Naive thymus-derived CD8-positive, alpha-beta T cell (primary cell): ENCODE measurements around the gene CD44. TPM values are rescaled to one million over a fixed set of nuclear protein-coding genes. Genes with fewer than 3 reads are reported as not detected.
A peak's percentile ranks its signal among the peaks of the same experiment; 100 is the strongest.

Experiments
- ATAC-seq, 2 donors: fragments of 150-1000 bp; cut with Tn5 transposase in 1 of 2; sonication (Bioruptor Pico), chemical (Tn5 transposase) in 1 of 2; 1 replicate in 1 of 2; 2 replicates in 1 of 2; pipeline ENCODE4 v1.10.0; 2021; ENCODE audit warnings: mild to moderate bottlenecking in 2 of 2, moderate library complexity in 2 of 2
- POLR2A ChIA-PET: fragments of 350-600 bp; sonication (Branson Sonifier 250); formaldehyde crosslinking; loops from one replicate; lab custom pipeline; 2021; ENCODE audit warnings: antibody characterized with exemption; lab: Charles Lee
- DNase-seq, 10 donors: peaks; one replicate each; pipeline versions ENCODE4 v3.0.0 to v3.0.0-alpha.2; 2020 to 2022
- H3K27ac Mint-ChIP-seq, 10 donors: one replicate each; pipeline ENCODE4 v1.8.0; 2020 to 2022; ENCODE audit warnings: mild to moderate bottlenecking in 10 of 10, mixed read lengths in 10 of 10, moderate library complexity in 4 of 10, inconsistent platforms in 1 of 10
- H3K27me3 Mint-ChIP-seq, 5 donors: one replicate each; pipeline ENCODE4 v1.8.0; 2021 to 2022; ENCODE audit warnings: mixed read lengths in 5 of 5
- H3K36me3 Mint-ChIP-seq, 3 donors: one replicate each; pipeline ENCODE4 v1.8.0; 2020 to 2022; ENCODE audit warnings: mixed read lengths in 3 of 3, mild to moderate bottlenecking in 2 of 3, inconsistent platforms in 1 of 3
- H3K4me1 Mint-ChIP-seq, 4 donors: one replicate each; pipeline ENCODE4 v1.8.0; 2021 to 2022; ENCODE audit warnings: mixed read lengths in 4 of 4
- H3K4me3 Mint-ChIP-seq, 10 donors: one replicate each; pipeline ENCODE4 v1.8.0; 2020 to 2022; ENCODE audit warnings: mild to moderate bottlenecking in 10 of 10, mixed read lengths in 10 of 10, moderate library complexity in 6 of 10, inconsistent platforms in 1 of 10
- H3K9me3 Mint-ChIP-seq, 9 donors: one replicate each; pipeline ENCODE4 v1.8.0; 2020 to 2022; ENCODE audit warnings: mixed read lengths in 9 of 9, mild to moderate bottlenecking in 3 of 9, inconsistent platforms in 1 of 9, moderate library complexity in 1 of 9
- polyA plus RNA-seq, 3 donors: library from polyadenylated mRNA; unstranded; fragments of 300-500 nt; fragmentation: Illumina TruSeq; gene quantifications; one replicate each; pipeline ENCODE4 v1.2.3, GENCODE V29; 2021
- total RNA-seq, 8 experiments: library from RNA in 2 of 8; stranded (reverse) in 2 of 8; gene quantifications; one replicate each; pipeline ENCODE4 v1.2.3 and lab custom pipeline; 2021 to 2026

The CD44 gene
- total and polyA plus RNA-seq, 5 experiments from 2014 or later: 291 to 703 (median 291) TPM

- peak overlapping the region; percentile 3 to 77 (median 61) for H3K27ac Mint-ChIP-seq
- peaks cover 14 to 65% (median 58%) of the 10 kb centered on the region in 4 donors for H3K4me1 Mint-ChIP-seq
- H3K4me3 Mint-ChIP-seq: peak overlapping the region in 3 of 10 donors; percentile 3 to 29 (median 4)
- POLR2A ChIA-PET: no interaction called here
- no peak for DNase-seq
- no peak for ATAC-seq
- peaks cover 64 to 99% (median 94%) of the 10 kb centered on the region in 3 donors for H3K36me3 Mint-ChIP-seq
- peaks cover 0 to 25% (median 9%) of the 10 kb centered on the region in 9 donors for H3K9me3 Mint-ChIP-seq
- H3K27me3 Mint-ChIP-seq: no peaks in the 10 kb centered on the region
Measured at GRCh38 chr11:35207471-35208403, 68.8 kb downstream of the CD44 start.

GRCh38 chr11:35208795-35209194, 69.8 kb downstream of the CD44 start:
- peak overlapping the region in 6 of 10 donors; percentile 7 to 77 (median 60) for H3K27ac Mint-ChIP-seq
- H3K4me1 Mint-ChIP-seq: peaks cover 17 to 69% (median 63%) of the 10 kb centered on the region in 4 donors
- peaks cover 64 to 100% (median 93%) of the 10 kb centered on the region in 3 donors for H3K36me3 Mint-ChIP-seq

GRCh38 chr11:35210876-35211546, 72.0 kb downstream of the CD44 start:
- POLR2A ChIA-PET: interaction anchor here (0.8 to 1.7 kb wide), 3 partner anchors 8 to 44 kb away, joined by 3 to 5 read pairs (median 3); no protein-coding TSS in a partner anchor
- H3K27ac Mint-ChIP-seq: peak overlapping the region in 9 of 10 donors; percentile 37 to 94 (median 52)
- peak overlapping the region in 2 of 10 donors; percentile 5 to 20 for H3K4me3 Mint-ChIP-seq

More at GRCh38 chr11:35208795-35209194, 69.8 kb downstream of the CD44 start:
- ATAC-seq: no peak
- no peak for DNase-seq
- no peaks in the 10 kb centered on the region for H3K27me3 Mint-ChIP-seq
- POLR2A ChIA-PET: no interaction called here
- H3K9me3 Mint-ChIP-seq: peaks cover 0 to 25% (median 9%) of the 10 kb centered on the region in 9 donors
- no peak overlapping the region for H3K4me3 Mint-ChIP-seq

GRCh38 chr11:35211952-35212351, 73.0 kb downstream of the CD44 start:
- no peak for DNase-seq
- Mint-ChIP-seq H3K4me3 (no peak overlapping the region), H3K27ac (peak overlapping the region in 9 of 10 donors; percentile 17 to 94 (median 46))

More at GRCh38 chr11:35210876-35211546, 72.0 kb downstream of the CD44 start:
- peaks cover 51 to 98% (median 90%) of the 10 kb centered on the region in 3 donors for H3K36me3 Mint-ChIP-seq
- H3K27me3 Mint-ChIP-seq: no peaks in the 10 kb centered on the region
- no peak for ATAC-seq
- H3K9me3 Mint-ChIP-seq: peaks cover 0 to 25% (median 9%) of the 10 kb centered on the region in 9 donors
- no peak for DNase-seq
- H3K4me1 Mint-ChIP-seq: peaks cover 18 to 71% (median 67%) of the 10 kb centered on the region in 4 donors

GRCh38 chr11:35214226-35214770, 75.3 kb downstream of the CD44 start:
- ATAC-seq: no peak
- peaks cover 26 to 95% (median 81%) of the 10 kb centered on the region in 3 donors for H3K36me3 Mint-ChIP-seq
- H3K27me3 Mint-ChIP-seq: no peaks in the 10 kb centered on the region
- peak overlapping the region; percentile 74 to 98 (median 94) for H3K27ac Mint-ChIP-seq
- peak overlapping the region in 7 of 10 donors; percentile 3 to 61 (median 28) for H3K4me3 Mint-ChIP-seq
- peaks cover 0 to 15% (median 6%) of the 10 kb centered on the region in 9 donors for H3K9me3 Mint-ChIP-seq
- DNase-seq: no peak
- H3K4me1 Mint-ChIP-seq: peaks cover 24 to 84% (median 71%) of the 10 kb centered on the region in 4 donors
- POLR2A ChIA-PET: interaction anchor here (0.7 to 1.2 kb wide), 2 partner anchors 34 to 141 kb away, joined by 3 read pairs; no protein-coding TSS in a partner anchor

More at GRCh38 chr11:35211952-35212351, 73.0 kb downstream of the CD44 start:
- Mint-ChIP-seq H3K9me3 (peaks cover 0 to 25% (median 9%) of the 10 kb centered on the region in 9 donors), H3K27me3 (no peaks in the 10 kb centered on the region), H3K36me3 (peaks cover 45 to 97% (median 84%) of the 10 kb centered on the region in 3 donors), H3K4me1 (peaks cover 22 to 77% (median 69%) of the 10 kb centered on the region in 4 donors)
- POLR2A ChIA-PET: interaction anchor here (1.3 kb wide), 1 partner anchor 47 kb away, joined by 3 read pairs; no protein-coding TSS in a partner anchor
- no peak for ATAC-seq

- H3K9me3 Mint-ChIP-seq: peaks cover 0 to 11% (median 4%) of the 10 kb centered on the region in 9 donors
- H3K4me1 Mint-ChIP-seq: peaks cover 26 to 87% (median 74%) of the 10 kb centered on the region in 4 donors
- POLR2A ChIA-PET: interaction anchor here (1.1 to 1.2 kb wide), 2 partner anchors 34 to 48 kb away, joined by 3 read pairs; no protein-coding TSS in a partner anchor
- H3K4me3 Mint-ChIP-seq: peak overlapping the region in 6 of 10 donors; percentile 11 to 61 (median 29)
- H3K27ac Mint-ChIP-seq: peak overlapping the region; percentile 74 to 98 (median 94)
- ATAC-seq (peak in 1 of 2 donors; percentile 15), DNase-seq (peak in 1 of 10 donors; percentile 5)
- H3K36me3 Mint-ChIP-seq: peaks cover 24 to 95% (median 81%) of the 10 kb centered on the region in 3 donors
- H3K27me3 Mint-ChIP-seq: no peaks in the 10 kb centered on the region
Measured at GRCh38 chr11:35214792-35215193, 75.8 kb downstream of the CD44 start.

GRCh38 chr11:35215945-35216344, 77.0 kb downstream of the CD44 start:
- Mint-ChIP-seq H3K4me1 (peaks cover 30 to 84% (median 73%) of the 10 kb centered on the region in 4 donors), H3K4me3 (peak overlapping the region in 4 of 10 donors; percentile 44 to 66 (median 56)), H3K36me3 (peaks cover 17 to 94% (median 76%) of the 10 kb centered on the region in 3 donors), H3K27ac (peak overlapping the region; percentile 88 to 98 (median 96)), H3K9me3 (peaks cover 0 to 2% (median 0%) of the 10 kb centered on the region in 9 donors), H3K27me3 (no peaks in the 10 kb centered on the region)
- POLR2A ChIA-PET: interaction anchor here (1.1 kb wide), 1 partner anchor 49 kb away, joined by 3 read pairs; no protein-coding TSS in a partner anchor
- no peak for ATAC-seq
- DNase-seq: no peak

GRCh38 chr11:35216962-35217678, 78.1 kb downstream of the CD44 start:
- peak overlapping the region; percentile 88 to 98 (median 96) for H3K27ac Mint-ChIP-seq
- peak overlapping the region; percentile 37 to 84 (median 66) for H3K4me3 Mint-ChIP-seq
- H3K36me3 Mint-ChIP-seq: peaks cover 13 to 93% (median 74%) of the 10 kb centered on the region in 3 donors
- H3K4me1 Mint-ChIP-seq: peaks cover 32 to 78% (median 62%) of the 10 kb centered on the region in 4 donors
- POLR2A ChIA-PET: interaction anchor here (0.7 to 1.7 kb wide), 4 partner anchors 50 to 86 kb away, joined by 3 to 4 read pairs (median 3); partner anchors contain the start of gene CD44
- no peaks in the 10 kb centered on the region for H3K27me3 Mint-ChIP-seq
- ATAC-seq: peak; percentile 80 to 92
- peak in 9 of 10 donors; percentile 19 to 70 (median 52) for DNase-seq
- H3K9me3 Mint-ChIP-seq: no peaks in the 10 kb centered on the region

- H3K27ac Mint-ChIP-seq: peak overlapping the region in 9 of 10 donors; percentile 67 to 97 (median 80)
- POLR2A ChIA-PET: interaction anchor here (0.8 to 1.6 kb wide), 4 partner anchors 8 to 79 kb away, joined by 3 to 4 read pairs (median 3); no protein-coding TSS in a partner anchor
- H3K27me3 Mint-ChIP-seq: no peaks in the 10 kb centered on the region
- DNase-seq (no peak), ATAC-seq (no peak)
- H3K36me3 Mint-ChIP-seq: peaks cover 18 to 92% (median 74%) of the 10 kb centered on the region in 3 donors
- H3K4me1 Mint-ChIP-seq: peaks cover 27 to 62% (median 49%) of the 10 kb centered on the region in 4 donors
- peak overlapping the region in 1 of 10 donors; percentile 26 for H3K4me3 Mint-ChIP-seq
- no peaks in the 10 kb centered on the region for H3K9me3 Mint-ChIP-seq
Measured at GRCh38 chr11:35218956-35219355, 80.0 kb downstream of the CD44 start.

- Mint-ChIP-seq H3K4me1 (peaks cover 10 to 36% (median 24%) of the 10 kb centered on the region in 4 donors), H3K27me3 (no peaks in the 10 kb centered on the region), H3K9me3 (no peaks in the 10 kb centered on the region), H3K36me3 (peaks cover 31 to 97% (median 82%) of the 10 kb centered on the region in 3 donors), H3K4me3 (no peak overlapping the region), H3K27ac (peak overlapping the region in 7 of 10 donors; percentile 21 to 74 (median 43))
- ATAC-seq (no peak), DNase-seq (no peak)
- POLR2A ChIA-PET: interaction anchor here (1.2 kb wide), 1 partner anchor 12 kb away, joined by 3 read pairs; no protein-coding TSS in a partner anchor
Measured at GRCh38 chr11:35223371-35223796, 84.4 kb downstream of the CD44 start.
